ENCODE results near the gene IL17RE.

The IL17RE gene

DNA sequence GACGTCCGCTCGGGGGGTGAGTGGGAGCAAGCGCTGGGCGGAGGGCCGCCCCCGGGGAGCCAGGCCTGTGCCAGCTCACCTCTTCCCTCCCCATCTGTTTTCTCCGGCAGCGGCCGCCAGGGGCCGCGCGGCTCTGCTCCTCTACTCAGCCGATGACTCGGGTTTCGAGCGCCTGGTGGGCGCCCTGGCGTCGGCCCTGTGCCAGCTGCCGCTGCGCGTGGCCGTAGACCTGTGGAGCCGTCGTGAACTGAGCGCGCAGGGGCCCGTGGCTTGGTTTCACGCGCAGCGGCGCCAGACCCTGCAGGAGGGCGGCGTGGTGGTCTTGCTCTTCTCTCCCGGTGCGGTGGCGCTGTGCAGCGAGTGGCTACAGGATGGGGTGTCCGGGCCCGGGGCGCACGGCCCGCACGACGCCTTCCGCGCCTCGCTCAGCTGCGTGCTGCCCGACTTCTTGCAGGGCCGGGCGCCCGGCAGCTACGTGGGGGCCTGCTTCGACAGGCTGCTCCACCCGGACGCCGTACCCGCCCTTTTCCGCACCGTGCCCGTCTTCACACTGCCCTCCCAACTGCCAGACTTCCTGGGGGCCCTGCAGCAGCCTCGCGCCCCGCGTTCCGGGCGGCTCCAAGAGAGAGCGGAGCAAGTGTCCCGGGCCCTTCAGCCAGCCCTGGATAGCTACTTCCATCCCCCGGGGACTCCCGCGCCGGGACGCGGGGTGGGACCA is 30.4 kb downstream of the IL17RE start (continued):
- TF ChIP-seq YY1 (tag by site-specific recombination; IDR thresholded peaks at IDR 0.05) = peak; percentile 47; the same call in 1 of the 2 replicates
- TF ChIP-seq ZNF239 (tag by site-specific recombination; IDR thresholded peaks at IDR 0.05) = no peak
- TF ChIP-seq, protein P1, sequence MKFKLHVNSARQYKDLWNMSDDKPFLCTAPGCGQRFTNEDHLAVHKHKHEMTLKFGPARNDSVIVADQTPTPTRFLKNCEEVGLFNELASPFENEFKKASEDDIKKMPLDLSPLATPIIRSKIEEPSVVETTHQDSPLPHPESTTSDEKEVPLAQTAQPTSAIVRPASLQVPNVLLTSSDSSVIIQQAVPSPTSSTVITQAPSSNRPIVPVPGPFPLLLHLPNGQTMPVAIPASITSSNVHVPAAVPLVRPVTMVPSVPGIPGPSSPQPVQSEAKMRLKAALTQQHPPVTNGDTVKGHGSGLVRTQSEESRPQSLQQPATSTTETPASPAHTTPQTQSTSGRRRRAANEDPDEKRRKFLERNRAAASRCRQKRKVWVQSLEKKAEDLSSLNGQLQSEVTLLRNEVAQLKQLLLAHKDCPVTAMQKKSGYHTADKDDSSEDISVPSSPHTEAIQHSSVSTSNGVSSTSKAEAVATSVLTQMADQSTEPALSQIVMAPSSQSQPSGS (tag by site-specific recombination; IDR thresholded peaks at IDR 0.05; ENCODE audit: low read depth) = no peak
- TF ChIP-seq HOXA7 (CRISPR knock-in tag; IDR thresholded peaks at IDR 0.05; ENCODE audit: borderline replicate concordance) = no peak
- TF ChIP-seq TRIM28 (IDR thresholded peaks at IDR 0.05; ENCODE audit: borderline replicate concordance, low read length) = no peak
- TF ChIP-seq ZNF157 (tag by site-specific recombination; IDR thresholded peaks at IDR 0.05) = no peak
- TF ChIP-seq ZNF571 (tag by site-specific recombination; IDR thresholded peaks at IDR 0.05) = no peak
- 0 out of 2 replicates have a peak, but pooled peaks have one; percentile 61 for TF ChIP-seq ZNF610 (tag by site-specific recombination; IDR thresholded peaks at IDR 0.05; ENCODE audit: borderline replicate concordance)
- TF ChIP-seq KLF9 (tag by site-specific recombination; IDR thresholded peaks at IDR 0.05; ENCODE audit: low read depth) = peak; percentile 46
- TF ChIP-seq ZNF391 (tag by site-specific recombination; IDR thresholded peaks at IDR 0.05; ENCODE audit: borderline replicate concordance, low read depth) = peak; percentile 50; the same call in 1 of the 2 replicates
- TF ChIP-seq GFI1B (tag by site-specific recombination; IDR thresholded peaks at IDR 0.05) = no peak
- peak; percentile 94 for TF ChIP-seq ZNF501 (tag by site-specific recombination; IDR thresholded peaks at IDR 0.05)
- TF ChIP-seq ZNF2 (tag by site-specific recombination; IDR thresholded peaks at IDR 0.05) = peak; percentile 96
- TF ChIP-seq, protein P2, sequence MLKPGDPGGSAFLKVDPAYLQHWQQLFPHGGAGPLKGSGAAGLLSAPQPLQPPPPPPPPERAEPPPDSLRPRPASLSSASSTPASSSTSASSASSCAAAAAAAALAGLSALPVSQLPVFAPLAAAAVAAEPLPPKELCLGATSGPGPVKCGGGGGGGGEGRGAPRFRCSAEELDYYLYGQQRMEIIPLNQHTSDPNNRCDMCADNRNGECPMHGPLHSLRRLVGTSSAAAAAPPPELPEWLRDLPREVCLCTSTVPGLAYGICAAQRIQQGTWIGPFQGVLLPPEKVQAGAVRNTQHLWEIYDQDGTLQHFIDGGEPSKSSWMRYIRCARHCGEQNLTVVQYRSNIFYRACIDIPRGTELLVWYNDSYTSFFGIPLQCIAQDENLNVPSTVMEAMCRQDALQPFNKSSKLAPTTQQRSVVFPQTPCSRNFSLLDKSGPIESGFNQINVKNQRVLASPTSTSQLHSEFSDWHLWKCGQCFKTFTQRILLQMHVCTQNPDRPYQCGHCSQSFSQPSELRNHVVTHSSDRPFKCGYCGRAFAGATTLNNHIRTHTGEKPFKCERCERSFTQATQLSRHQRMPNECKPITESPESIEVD (tag by site-specific recombination; IDR thresholded peaks at IDR 0.05) = no peak
- peak; percentile 95 for TF ChIP-seq ZXDB (tag by site-specific recombination; IDR thresholded peaks at IDR 0.05)
- TF ChIP-seq HOXC10 (CRISPR knock-in tag; IDR thresholded peaks at IDR 0.05) = no peak
- TF ChIP-seq ZNF777 (tag by site-specific recombination; IDR thresholded peaks at IDR 0.05; ENCODE audit: borderline replicate concordance) = peak; percentile 87; the same call in 1 of the 2 replicates
- TF ChIP-seq GLI4 (tag by site-specific recombination; IDR thresholded peaks at IDR 0.05) = no peak
- TF ChIP-seq, protein P3, sequence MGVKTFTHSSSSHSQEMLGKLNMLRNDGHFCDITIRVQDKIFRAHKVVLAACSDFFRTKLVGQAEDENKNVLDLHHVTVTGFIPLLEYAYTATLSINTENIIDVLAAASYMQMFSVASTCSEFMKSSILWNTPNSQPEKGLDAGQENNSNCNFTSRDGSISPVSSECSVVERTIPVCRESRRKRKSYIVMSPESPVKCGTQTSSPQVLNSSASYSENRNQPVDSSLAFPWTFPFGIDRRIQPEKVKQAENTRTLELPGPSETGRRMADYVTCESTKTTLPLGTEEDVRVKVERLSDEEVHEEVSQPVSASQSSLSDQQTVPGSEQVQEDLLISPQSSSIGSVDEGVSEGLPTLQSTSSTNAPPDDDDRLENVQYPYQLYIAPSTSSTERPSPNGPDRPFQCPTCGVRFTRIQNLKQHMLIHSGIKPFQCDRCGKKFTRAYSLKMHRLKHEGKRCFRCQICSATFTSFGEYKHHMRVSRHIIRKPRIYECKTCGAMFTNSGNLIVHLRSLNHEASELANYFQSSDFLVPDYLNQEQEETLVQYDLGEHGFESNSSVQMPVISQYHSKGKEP (tag by site-specific recombination; IDR thresholded peaks at IDR 0.05) = no peak
- TF ChIP-seq, protein P4, sequence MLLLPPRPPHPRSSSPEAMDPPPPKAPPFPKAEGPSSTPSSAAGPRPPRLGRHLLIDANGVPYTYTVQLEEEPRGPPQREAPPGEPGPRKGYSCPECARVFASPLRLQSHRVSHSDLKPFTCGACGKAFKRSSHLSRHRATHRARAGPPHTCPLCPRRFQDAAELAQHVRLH (tag by site-specific recombination; IDR thresholded peaks at IDR 0.05) = 0 out of 2 replicates have a peak, but pooled peaks have one; percentile 28
- TF ChIP-seq, protein P5, sequence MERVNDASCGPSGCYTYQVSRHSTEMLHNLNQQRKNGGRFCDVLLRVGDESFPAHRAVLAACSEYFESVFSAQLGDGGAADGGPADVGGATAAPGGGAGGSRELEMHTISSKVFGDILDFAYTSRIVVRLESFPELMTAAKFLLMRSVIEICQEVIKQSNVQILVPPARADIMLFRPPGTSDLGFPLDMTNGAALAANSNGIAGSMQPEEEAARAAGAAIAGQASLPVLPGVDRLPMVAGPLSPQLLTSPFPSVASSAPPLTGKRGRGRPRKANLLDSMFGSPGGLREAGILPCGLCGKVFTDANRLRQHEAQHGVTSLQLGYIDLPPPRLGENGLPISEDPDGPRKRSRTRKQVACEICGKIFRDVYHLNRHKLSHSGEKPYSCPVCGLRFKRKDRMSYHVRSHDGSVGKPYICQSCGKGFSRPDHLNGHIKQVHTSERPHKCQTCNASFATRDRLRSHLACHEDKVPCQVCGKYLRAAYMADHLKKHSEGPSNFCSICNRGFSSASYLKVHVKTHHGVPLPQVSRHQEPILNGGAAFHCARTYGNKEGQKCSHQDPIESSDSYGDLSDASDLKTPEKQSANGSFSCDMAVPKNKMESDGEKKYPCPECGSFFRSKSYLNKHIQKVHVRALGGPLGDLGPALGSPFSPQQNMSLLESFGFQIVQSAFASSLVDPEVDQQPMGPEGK (tag by site-specific recombination; IDR thresholded peaks at IDR 0.05) = peak; percentile 89
- TF ChIP-seq KLF10 (tag by site-specific recombination; IDR thresholded peaks at IDR 0.05) = no peak; the same call in 1 of the 2 replicates
- TF ChIP-seq ZNF311 (tag by site-specific recombination; IDR thresholded peaks at IDR 0.05; ENCODE audit: borderline replicate concordance) = no peak
- TF ChIP-seq ZSCAN16 (tag by site-specific recombination; IDR thresholded peaks at IDR 0.05) = peak; percentile 17; the same call in 1 of the 2 replicates
- TF ChIP-seq ZBTB20 (tag by site-specific recombination; IDR thresholded peaks at IDR 0.05) = peak; percentile 99
- TF ChIP-seq, protein P6, sequence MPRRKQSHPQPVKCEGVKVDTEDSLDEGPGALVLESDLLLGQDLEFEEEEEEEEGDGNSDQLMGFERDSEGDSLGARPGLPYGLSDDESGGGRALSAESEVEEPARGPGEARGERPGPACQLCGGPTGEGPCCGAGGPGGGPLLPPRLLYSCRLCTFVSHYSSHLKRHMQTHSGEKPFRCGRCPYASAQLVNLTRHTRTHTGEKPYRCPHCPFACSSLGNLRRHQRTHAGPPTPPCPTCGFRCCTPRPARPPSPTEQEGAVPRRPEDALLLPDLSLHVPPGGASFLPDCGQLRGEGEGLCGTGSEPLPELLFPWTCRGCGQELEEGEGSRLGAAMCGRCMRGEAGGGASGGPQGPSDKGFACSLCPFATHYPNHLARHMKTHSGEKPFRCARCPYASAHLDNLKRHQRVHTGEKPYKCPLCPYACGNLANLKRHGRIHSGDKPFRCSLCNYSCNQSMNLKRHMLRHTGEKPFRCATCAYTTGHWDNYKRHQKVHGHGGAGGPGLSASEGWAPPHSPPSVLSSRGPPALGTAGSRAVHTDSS (tag by site-specific recombination; IDR thresholded peaks at IDR 0.05) = no peak
- TF ChIP-seq ZNF548 (tag by site-specific recombination; IDR thresholded peaks at IDR 0.05) = peak; percentile 78
